Measurements from ENCODE around the gene ZNF705A. TPM values are rescaled to one million over a fixed set of nuclear protein-coding genes. Genes with fewer than 3 reads are reported as not detected.
"Not testable (repeated sequence)": the region's sequence is repeated elsewhere in the genome, so short reads cannot be mapped to it uniquely, and the experiment has no call there.

Gene ZNF705A
- polyA plus RNA-seq: not detected

- WGBS, 3 donors: 41 to 69% (median 48%) methylated on average over 3 of the region's 3 CpGs
- H3K27ac ChIP-seq (ENCODE audit: low read depth, low read length): no peak within 1 kb of the TSS
Observed at GRCh38 chr12:8156845-8157244, at the start of gene ZNF705A. Gene ZNF705A, plus strand, starts transcription at chr12:8157015. Its CDS starts 15,611 bp downstream, at chr12:8172626.

- 1 to 2% (median 2%) methylated on average over 3 of the region's 3 CpGs for WGBS, 3 donors
- H3K27ac ChIP-seq (ENCODE audit: low read depth, low read length): no peak overlapping the region
Observed at GRCh38 chr12:8108808-8109398, 47.9 kb upstream of the ZNF705A start.

GRCh38 chr12:8113117-8113516 is 43.7 kb upstream of the ZNF705A start:
- WGBS, 3 donors: 96 to 97% (median 97%) methylated on average over 4 of the region's 4 CpGs
- H3K27ac ChIP-seq (ENCODE audit: low read depth, low read length): not testable (repeated sequence)

- H3K27ac ChIP-seq (ENCODE audit: low read depth, low read length): no peak overlapping the region
- WGBS, 3 donors: 86 to 95% (median 90%) methylated on average over 4 of the region's 4 CpGs
Observed at GRCh38 chr12:8120072-8120713, 36.6 kb upstream of the ZNF705A start.

GRCh38 chr12:8123124-8123912 is 33.5 kb upstream of the ZNF705A start, which contains the start of gene CLEC4A:
Gene CLEC4A, plus strand, starts transcription at chr12:8123617. Its CDS starts 262 bp downstream, at chr12:8123879.
- 54 to 82% (median 67%) methylated on average over 5 of the region's 5 CpGs for WGBS, 3 donors
- H3K27ac ChIP-seq (ENCODE audit: low read depth, low read length): no peak within 1 kb of the TSS

GRCh38 chr12:8127138-8127537 is 29.7 kb upstream of the ZNF705A start:
- 39 to 69% (median 66%) methylated on average over 4 of the region's 4 CpGs for WGBS, 3 donors
- H3K27ac ChIP-seq (ENCODE audit: low read depth, low read length): no peak overlapping the region

GRCh38 chr12:8133636-8134397 is 23.0 kb upstream of the ZNF705A start:
- not testable (repeated sequence) for H3K27ac ChIP-seq (ENCODE audit: low read depth, low read length)
- WGBS, 3 donors: 92 to 95% (median 95%) methylated on average over 15 to 16 of the region's 18 CpGs

- H3K27ac ChIP-seq (ENCODE audit: low read depth, low read length): not testable (repeated sequence)
- 94 to 98% (median 95%) methylated on average over 23 of the region's 23 CpGs for WGBS, 3 donors
Observed at GRCh38 chr12:8134398-8134930, 22.4 kb upstream of the ZNF705A start.

- not testable (repeated sequence) for H3K27ac ChIP-seq (ENCODE audit: low read depth, low read length)
- WGBS, 3 donors: 71 to 73% (median 73%) methylated on average over 8 of the region's 8 CpGs
Observed at GRCh38 chr12:8141647-8142046, 15.2 kb upstream of the ZNF705A start.

- no peak overlapping the region for H3K27ac ChIP-seq (ENCODE audit: low read depth, low read length)
Observed at GRCh38 chr12:8143261-8143660, 13.6 kb upstream of the ZNF705A start.

- no peak overlapping the region for H3K27ac ChIP-seq (ENCODE audit: low read depth, low read length)
- 49 to 59% (median 51%) methylated on average over 19 of the region's 19 CpGs for WGBS, 3 donors
Observed at GRCh38 chr12:8145754-8146441, 10.9 kb upstream of the ZNF705A start.

- WGBS, 3 donors: 58 to 64% (median 61%) methylated on average over 4 of the region's 4 CpGs
- H3K27ac ChIP-seq (ENCODE audit: low read depth, low read length): no peak overlapping the region
Observed at GRCh38 chr12:8146442-8146771, 10.4 kb upstream of the ZNF705A start.

GRCh38 chr12:8154526-8154925 is 2.3 kb upstream of the ZNF705A start:
- H3K27ac ChIP-seq (ENCODE audit: low read depth, low read length): no peak overlapping the region

- no peak overlapping the region for H3K27ac ChIP-seq (ENCODE audit: low read depth, low read length)
- 84 to 91% (median 90%) methylated on average over 2 of the region's 2 CpGs for WGBS, 3 donors
Observed at GRCh38 chr12:8156416-8156815, 399 bp upstream of the ZNF705A start.

- no peak overlapping the region for H3K27ac ChIP-seq (ENCODE audit: low read depth, low read length)
Observed at GRCh38 chr12:8157484-8158198, 826 bp downstream of the ZNF705A start.

- H3K27ac ChIP-seq (ENCODE audit: low read depth, low read length): not testable (repeated sequence)
- 89 to 98% (median 90%) methylated on average over 2 of the region's 2 CpGs for WGBS, 3 donors
Observed at GRCh38 chr12:8172911-8173310, 16.1 kb downstream of the ZNF705A start.

- H3K27ac ChIP-seq (ENCODE audit: low read depth, low read length): not testable (repeated sequence)
- 0% methylated on average over 41 to 43 of the region's 43 CpGs for WGBS, 3 donors
Observed at GRCh38 chr12:8179989-8180585, 23.3 kb downstream of the ZNF705A start.
